GM18907 (cell line): ENCODE data around the gene HOXB13.

Experiments used
- ATAC-seq: cut with Tn5 transposase; IDR thresholded peaks from one replicate; pipeline ENCODE4 v1.9.1; 2021; ENCODE audit warnings: mild to moderate bottlenecking, moderate library complexity; ENCODE audit not compliant: unreplicated experiment

The HOXB13 gene

DNA sequence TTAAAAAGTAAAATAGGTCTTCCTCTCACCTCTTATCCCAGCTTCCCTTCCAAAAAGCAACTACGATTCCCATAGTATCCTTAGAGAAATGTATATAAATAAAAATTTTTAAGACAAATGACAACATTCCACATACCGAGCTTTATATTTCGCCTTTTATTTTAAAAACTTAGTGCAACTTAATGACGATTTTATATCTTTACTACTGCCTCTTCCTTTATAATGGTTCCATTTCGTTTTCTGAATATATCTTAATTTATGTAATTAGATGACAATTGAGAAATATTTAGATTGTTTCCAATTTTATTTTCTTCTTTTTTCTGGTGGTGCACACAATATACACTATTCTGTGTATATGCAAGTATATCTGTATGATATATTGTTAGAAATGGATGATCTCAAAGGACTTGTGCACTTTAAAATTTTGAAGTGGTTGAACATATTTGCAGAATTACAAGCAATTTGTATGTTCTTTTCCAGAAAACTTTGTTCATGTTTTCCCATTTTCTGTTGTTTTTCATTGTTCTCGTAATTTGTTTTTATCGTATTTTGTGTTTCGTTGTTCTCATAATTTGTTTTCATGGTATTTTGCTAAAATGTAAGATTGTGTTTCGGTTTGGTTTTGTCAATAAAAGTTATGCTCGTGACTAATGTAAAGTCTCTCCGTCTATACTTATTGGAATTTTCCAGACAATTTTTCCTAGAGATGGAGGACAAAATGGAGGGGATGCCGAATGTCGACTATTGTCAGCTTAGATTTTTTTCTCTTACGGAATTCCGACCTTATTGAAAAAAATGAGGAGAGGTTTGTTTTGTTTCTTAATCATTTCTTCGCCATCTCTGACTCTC is 20.4 kb upstream of the HOXB13 start:
- ATAC-seq, result no peak

DNA sequence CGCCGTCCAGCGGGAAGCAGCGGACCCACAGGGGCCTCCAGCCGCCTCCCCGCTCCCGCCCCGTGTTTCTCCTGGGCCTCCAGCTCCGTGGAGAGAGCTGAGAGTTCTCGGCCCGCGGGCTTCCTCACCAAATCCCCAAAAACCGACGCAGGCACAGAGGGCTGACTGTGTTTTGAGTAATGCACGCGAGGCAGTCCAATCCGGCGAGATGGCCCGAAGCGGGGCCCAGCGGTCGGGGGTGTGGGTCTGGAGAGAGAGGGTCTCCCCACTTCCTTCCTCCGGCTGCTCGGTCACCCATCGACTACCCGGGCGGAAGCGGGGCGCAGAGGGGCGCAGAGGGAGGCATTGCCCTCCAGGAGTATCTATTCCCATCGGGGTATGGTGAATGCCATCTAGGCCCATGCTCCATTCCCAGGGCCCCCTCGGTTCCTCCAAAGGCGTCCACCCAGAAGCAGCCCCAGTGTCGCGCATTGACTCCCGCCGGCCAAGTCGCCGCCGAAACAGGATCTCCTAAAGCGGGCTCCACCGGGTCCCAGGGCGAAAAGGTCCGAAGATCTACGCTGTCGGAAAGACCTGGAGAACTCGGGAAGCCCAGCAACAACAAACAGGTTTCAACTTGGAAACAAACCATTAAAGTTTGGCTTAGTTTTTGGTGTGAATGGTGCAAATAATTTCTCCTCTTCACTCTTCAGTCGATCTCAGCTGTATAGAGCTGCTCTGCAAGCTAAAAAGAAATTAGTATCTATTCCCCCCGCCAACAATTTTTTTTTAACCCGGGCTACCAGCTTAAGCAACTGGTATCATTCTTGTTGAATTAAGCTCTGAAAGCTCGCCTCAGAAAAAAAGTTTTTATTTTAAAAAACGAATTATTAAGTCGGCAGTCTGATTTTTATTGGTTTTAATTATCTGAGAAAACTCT is 19.2 kb upstream of the HOXB13 start:
- ATAC-seq, result no peak

DNA sequence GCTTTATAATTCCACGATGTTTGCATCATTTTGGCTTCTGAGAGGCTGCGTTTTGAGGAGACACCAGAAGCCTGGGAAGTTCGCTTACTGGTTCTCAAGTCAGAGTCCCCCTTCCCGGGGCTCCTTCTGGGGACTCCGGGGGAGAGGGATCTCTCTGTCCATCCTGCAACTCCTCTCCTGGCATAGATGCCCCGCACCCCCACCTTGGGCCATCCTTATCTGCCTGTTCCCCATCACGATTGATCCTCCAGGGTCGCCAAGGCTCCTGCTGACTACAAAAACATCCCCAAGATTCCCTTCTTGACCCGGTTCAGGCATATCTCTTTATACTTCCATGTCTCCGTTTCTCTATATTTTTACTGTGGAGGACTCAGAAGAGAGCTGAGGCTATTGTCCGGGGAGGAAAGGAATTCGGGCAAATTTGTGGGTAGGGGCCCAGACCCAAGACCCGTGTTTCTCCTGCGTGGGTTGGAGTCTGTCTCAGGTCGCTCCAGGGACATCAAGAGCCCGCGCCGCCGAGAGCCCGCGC is 18.4 kb upstream of the HOXB13 start:
- no peak for ATAC-seq

DNA sequence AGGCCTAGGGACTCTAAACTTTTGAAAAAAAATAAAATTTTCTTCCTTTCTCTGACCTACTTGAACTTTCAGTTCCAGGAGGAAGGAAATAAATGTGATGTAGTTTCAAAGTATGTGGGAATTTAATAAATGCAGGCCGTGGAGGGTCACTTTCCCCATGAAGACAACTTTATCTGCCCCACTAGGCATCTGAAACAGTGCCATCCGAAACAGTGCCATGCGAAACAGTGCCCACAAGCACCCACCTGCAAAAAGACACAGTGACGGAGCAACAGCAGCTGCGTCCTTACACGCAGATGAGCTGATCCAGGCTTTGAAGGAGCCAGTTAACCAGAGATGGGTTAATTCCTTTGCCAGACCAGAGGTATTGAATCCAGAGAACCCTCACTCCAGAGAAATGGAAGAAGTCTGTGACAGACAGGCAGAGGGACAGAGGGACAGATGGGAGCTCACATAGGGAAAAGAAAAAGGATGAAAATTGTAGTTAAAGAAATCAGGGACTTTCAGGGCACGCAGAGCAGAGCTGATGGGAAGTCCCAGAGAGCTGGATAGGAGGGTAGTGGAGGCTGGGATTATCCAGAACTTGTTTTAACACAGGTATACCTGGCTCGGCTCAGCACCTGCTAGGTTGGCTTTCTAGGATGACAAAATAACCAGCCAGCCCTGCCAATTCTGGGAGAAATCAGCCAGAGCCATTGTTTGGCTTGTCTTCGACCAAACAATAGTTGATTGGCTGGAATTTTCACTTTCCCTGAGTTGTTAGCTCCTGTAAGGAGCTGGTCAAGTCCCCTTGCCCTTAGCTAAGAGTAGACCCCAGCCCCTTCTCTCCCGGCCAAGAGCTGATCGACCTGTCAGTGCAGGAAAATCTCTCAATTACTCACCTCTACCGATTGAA is 17.1 kb upstream of the HOXB13 start:
- no peak for ATAC-seq

DNA sequence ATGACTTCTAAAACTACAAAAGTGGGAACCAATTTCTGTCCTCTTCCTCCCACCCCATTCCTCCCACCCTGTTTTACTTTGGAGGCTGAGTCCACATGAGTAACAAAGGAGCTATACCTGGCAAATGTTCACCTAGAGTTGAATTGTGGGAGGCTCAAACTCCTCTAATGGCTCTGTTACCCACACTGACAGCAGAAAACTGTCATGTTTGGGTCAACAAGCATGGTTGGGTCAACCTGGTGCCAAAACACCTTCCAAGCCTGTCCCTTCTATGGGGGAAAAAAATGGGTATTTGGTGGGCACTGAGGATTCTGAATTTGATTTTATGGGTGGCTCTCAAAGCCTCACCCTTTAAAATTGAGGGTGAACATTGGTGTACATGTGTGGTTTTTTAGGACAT is 12.0 kb upstream of the HOXB13 start:
- ATAC-seq, result no peak

GRCh38 chr17:48738803-48739526 is 10.4 kb upstream of the HOXB13 start:
- ATAC-seq, result no peak

GRCh38 chr17:48738424-48738802 is 9.9 kb upstream of the HOXB13 start:
- no peak for ATAC-seq

GRCh38 chr17:48737330-48738043 is 8.9 kb upstream of the HOXB13 start:
- no peak for ATAC-seq

DNA sequence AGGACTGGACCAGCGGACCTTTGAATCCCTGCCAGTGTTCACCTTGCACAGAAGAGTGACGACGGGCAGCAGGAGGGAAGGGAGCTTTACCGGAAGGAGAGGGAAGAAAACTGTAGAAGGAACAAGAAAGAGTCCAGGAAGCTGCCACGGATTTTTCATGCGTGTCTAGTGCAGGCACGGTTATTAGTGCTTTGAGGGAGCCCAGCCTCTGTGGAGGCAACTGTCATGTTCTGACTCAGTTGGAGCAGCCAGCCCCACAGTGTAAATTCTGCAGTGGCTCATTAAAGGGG is 6.5 kb upstream of the HOXB13 start:
- ATAC-seq, result no peak

GRCh38 chr17:48734333-48735061 is 5.9 kb upstream of the HOXB13 start:
- no peak for ATAC-seq

DNA sequence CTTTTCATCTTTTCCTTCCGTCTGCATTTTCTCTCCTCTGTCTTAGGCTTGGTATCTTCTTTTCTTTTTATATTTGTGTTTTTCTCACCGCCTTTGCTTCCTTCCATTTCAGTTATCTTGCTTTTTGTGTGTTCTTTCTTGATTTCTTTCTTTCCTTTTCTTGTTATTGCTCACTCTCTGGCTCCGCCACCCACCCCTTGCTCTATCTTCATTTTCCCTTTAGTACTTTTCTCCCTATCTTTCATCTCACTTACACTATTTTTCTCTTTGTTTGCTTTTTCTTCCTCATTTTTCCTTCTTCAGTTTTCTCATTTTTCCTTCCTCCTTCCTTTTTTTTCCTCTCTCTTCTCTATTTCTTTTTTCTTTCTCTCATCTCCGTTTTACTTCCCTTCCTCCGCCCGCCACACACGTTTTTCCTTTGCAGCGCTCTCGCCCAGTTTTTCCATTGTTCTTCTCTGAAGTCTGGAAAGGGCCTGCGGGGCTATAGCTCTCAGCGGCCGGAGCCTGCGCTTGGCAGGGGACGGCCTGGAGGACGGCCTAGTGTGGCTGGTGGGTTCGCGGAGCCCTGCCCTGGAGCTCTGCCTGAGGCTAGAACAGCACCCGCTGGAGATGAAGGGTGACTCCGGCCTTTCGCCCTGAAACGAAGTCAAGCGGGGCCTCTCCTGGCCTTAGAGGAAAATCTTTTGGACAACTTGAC is 5.2 kb upstream of the HOXB13 start:
- no peak for ATAC-seq

DNA sequence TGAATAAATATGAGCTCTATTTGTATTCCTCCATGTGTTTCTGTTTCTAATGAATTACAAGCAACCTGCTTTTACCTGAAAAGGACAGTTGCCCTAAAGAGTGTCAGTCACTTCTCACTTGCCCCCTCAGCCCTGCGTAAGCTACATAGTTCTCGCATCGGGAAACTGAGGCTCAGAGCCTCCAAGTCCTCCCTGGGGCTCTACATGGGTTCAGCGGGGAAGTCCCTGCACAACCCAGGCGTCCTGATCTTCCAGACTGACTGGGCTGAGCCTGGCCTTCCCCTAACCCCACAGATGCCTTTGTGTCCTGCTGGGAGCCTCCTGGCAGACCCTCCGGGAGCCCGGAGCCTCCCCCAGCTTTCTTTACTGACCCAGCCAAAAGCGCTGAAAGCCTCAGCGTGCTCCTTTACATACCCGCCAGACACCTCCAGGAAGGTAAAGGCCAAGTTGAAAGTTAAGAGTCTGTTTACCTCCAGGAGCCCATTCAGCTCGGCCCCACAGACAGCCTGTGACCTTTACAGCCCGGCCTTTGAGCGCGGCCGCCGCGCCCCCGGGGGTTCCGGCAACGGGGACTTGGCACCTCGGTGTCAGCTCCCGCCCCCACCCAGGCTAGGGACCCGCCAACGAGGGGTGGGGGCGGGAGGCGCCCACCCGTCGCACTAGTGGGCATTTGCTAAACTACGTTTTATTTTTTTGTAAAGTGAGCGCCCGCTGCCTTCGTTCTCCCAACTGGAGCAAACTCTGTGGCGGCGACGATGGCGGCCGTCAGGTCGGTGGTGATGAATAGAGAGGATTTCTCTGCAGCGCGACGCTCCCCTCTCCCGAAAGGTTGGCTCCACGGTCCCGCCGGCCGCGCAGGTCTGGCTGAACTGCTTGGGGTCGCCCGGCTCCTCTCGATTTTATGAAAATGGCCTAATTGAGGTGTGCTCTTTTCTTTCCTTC is 4.4 kb upstream of the HOXB13 start:
- no peak for ATAC-seq

GRCh38 chr17:48731355-48731754 is 2.8 kb upstream of the HOXB13 start:
- no peak for ATAC-seq

GRCh38 chr17:48730240-48730550 is 1.6 kb upstream of the HOXB13 start:
- no peak for ATAC-seq

DNA sequence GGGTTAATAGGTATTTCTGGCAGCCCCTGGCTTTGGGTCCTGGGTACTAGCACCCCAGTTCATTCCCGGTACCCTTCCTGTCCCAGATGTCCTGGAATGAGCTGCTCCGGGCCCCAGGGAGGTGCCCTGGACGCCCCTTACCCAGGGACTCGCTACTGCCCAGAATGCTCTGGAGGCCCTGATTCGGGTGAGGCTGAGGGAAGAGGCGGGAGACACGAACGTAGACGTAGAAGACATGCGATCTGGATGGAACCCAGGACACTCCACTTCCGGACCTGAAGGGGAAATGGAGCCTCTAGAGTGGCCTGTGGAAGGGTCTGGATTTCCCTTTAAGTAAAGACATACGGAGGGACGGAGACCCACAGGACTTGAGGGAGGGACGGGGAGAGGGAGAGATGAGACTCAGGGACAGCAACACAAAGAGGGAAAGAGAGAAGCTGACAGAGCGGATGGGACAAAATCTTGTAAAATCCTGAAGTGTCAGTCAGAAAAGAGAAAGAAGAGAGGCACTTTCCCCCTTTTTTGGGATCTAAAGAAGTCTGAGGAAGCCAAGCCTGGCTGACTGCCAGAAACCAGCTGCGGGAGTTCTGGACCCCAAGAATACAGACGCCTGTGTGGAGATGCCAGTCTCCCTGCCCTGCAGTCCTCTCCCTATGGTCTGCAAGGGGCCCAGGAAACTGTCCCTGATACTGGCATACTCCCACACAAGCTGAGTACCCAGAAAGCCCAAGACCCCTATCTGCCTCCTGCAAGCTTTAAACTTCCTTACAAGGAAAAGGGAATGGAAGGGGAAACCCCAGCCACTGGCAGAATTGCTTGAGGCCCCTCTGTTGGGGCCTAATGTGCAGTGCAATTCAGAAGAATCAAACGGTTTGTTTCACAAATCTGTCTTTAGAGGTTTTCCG is 1.0 kb upstream of the HOXB13 start:
- no peak for ATAC-seq

DNA sequence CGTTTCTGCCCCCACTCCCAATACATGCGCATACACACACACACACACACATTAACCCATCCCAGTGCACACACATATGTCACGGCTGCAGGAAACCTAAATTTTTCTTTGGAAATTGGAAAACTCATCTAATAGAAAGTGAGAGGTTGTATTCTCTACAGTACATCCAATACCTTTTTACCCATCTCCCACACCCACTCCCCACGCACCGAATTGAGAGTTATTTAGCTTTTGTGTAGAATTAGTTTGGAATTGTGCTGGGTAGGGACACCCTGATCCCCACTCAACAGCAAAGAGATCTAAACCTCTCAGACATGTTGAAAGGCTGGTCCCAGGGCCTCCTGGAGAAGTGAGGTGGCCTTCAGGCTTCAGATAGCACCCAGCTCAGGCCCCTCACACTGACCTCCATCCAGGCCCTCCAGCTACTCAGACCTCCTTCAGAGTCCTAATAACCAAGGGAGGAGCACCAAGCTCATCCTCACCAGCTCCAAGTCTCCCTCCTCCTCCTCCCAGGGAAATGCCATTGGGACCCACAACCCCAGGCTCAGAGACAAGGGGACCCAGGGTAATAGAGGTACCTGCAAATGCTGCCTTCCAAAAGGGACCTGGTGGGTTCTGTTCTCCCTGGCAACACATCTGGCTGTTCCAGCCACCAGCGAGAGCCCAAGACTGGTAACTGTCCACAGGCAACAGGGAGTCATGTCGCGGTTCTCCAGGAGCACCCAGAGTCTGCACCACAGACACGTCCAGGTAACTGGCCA is 955 bp downstream of the HOXB13 start:
- no peak for ATAC-seq
